HG02870 (cell line): ENCODE measurements around the gene AFF4.

Experiments
- ATAC-seq: cut with Tn5 transposase; IDR thresholded peaks from one replicate; pipeline ENCODE4 v1.9.1; 2021; ENCODE audit warnings: mild to moderate bottlenecking, moderate library complexity; ENCODE audit not compliant: unreplicated experiment

AFF4 gene

GRCh38 chr5:132887283-132887682 is 76.2 kb downstream of the AFF4 start:
- no peak for ATAC-seq

GRCh38 chr5:132886064-132886823 is 77.2 kb downstream of the AFF4 start:
- ATAC-seq: no peak

GRCh38 chr5:132884548-132884947 is 78.9 kb downstream of the AFF4 start:
- ATAC-seq: no peak

GRCh38 chr5:132883261-132883834 is 80.1 kb downstream of the AFF4 start:
- ATAC-seq: no peak

GRCh38 chr5:132877938-132878337 is 85.5 kb downstream of the AFF4 start:
- no peak for ATAC-seq

GRCh38 chr5:132877466-132877865 is 86.0 kb downstream of the AFF4 start:
- no peak for ATAC-seq

- ATAC-seq: no peak
These were observed 87.2 kb downstream of the AFF4 start for GRCh38 chr5:132876020-132876759.

GRCh38 chr5:132873930-132874271 is 89.5 kb downstream of the AFF4 start:
- ATAC-seq: no peak

- no peak for ATAC-seq
These were observed 90.1 kb downstream of the AFF4 start, which contains the start of gene LEAP2 for GRCh38 chr5:132873119-132873929. Gene LEAP2 (plus strand): TSS chr5:132873668. CDS start chr5:132873695, 27 bp downstream.

- no peak for ATAC-seq
These were observed 90.7 kb downstream of the AFF4 start for GRCh38 chr5:132872788-132873118.

GRCh38 chr5:132871459-132872284 is 91.8 kb downstream of the AFF4 start:
- ATAC-seq: no peak

GRCh38 chr5:132870801-132871200 is 92.6 kb downstream of the AFF4 start:
- no peak for ATAC-seq

GRCh38 chr5:132868754-132869153 is 94.7 kb downstream of the AFF4 start:
- no peak for ATAC-seq

GRCh38 chr5:132867046-132867451 is 96.4 kb downstream of the AFF4 start:
- ATAC-seq: no peak

- peak; percentile 98 for ATAC-seq
These were observed 96.9 kb downstream of the AFF4 start, which contains the start of the genes GDF9 and UQCRQ for GRCh38 chr5:132866342-132867045. Gene GDF9 (minus strand): TSS chr5:132866469. CDS start chr5:132864533, 1,936 bp downstream. Gene UQCRQ (plus strand): TSS chr5:132866642. CDS start chr5:132866882, 240 bp downstream.

GRCh38 chr5:132865668-132866341 is 97.6 kb downstream of the AFF4 start:
- peak; percentile 21 for ATAC-seq

- ATAC-seq: no peak
These were observed 102.7 kb downstream of the AFF4 start for GRCh38 chr5:132860742-132861141.

- ATAC-seq: no peak
These were observed 103.5 kb downstream of the AFF4 start for GRCh38 chr5:132859889-132860437.

GRCh38 chr5:132856011-132856410 is 107.4 kb downstream of the AFF4 start:
- ATAC-seq: no peak
